HG03439 (cell line): ENCODE data around the gene NPY.

Source experiments
- ATAC-seq: cut with Tn5 transposase; IDR thresholded peaks from one replicate; pipeline ENCODE4 v1.9.1; 2021; ENCODE audit warnings: mild to moderate bottlenecking, moderate library complexity; ENCODE audit not compliant: unreplicated experiment

NPY gene

DNA sequence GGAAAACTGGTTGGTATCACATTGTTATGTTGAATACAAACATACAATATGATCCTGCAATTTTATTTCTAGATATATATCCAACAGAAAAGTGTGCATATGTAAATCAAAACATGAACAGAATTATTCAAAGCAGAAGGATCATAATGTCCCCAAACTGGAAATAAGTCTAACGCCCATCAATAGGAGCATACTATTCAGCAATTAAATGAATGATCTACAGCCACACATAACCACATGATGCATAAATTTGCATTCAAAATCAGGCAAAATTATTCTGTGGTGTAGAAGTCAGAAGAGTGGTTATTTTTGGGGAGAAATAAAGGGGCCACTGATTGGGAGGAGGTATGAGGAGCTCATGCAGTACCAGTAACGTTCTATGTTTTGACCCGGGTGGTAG, 28.6 kb downstream of the NPY start:
- ATAC-seq: no peak

DNA sequence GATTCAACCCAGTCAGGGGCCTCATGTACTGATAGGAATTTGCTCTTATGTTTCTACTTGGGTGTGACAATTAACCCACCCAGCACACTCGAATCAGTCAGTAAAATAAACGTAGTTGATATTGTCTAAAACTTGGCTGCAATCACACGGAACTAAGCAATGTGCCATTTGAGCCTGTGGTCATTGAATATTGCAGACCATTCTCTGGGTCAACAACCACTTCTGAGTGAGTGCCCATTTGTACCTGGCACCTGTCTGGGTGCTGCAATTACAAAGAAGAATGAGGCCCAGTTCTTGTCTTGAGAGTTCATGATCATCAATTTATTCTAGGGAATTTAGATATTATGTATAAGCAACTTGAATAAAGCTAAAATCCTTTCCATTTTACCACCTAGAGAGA, 29.8 kb downstream of the NPY start:
- no peak for ATAC-seq

DNA sequence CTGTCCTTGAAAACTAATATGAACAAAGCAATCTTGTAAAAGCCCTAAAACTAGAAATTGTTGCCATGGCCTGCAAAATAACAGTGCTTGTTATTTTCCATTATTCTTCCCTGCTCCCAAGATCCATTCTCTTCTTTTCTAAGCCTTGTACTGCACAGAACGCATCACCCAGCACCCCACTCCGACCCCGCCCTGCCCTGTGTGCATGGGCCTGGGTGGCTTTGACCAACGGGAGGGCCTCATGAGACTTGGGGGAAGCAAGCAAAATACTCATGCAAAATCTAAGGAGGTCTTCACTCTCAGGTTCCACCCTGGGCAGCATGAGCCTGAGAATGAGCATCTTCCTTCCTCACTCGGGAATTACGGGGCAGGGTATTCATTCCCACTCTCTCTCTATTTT, 32.4 kb downstream of the NPY start:
- ATAC-seq: no peak

DNA sequence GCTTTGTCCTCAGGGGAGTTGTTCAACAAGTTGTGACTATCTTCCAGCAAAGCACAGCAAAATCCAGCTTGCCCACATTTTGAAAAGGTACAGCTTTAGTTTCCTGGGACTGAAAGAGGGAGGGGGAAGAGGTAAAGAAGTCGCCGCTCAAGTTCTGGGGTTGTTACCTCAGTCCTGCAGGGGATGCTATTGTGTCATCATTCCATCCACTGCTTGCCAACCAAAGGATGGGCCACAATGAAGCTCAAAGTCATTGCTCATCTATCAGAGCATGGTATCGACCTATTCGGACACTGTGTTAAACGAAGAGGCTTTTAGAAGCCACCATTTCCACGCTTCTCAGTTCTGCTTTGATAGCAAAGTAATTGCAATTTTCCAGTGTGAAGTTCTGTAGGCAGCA, 34.3 kb downstream of the NPY start:
- no peak for ATAC-seq

DNA sequence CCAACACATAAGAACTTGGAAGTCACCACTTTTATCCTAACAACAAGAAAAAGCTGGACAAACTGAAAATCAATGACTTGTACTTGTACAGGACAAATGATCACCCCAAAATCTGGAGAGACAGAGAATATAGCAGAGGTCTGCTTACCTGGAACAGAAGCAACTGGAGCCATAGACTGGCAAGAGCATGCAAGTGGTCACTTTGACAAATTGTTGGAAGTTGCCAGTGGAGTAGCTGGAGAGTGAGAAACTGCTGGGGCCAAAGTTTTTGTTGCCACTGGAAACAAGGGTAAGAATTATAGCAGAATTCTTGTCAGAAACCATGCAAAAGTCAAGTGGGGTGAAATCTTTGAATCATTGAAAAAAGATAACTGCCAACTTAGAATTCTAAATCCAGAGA, 35.2 kb downstream of the NPY start:
- ATAC-seq: no peak

DNA sequence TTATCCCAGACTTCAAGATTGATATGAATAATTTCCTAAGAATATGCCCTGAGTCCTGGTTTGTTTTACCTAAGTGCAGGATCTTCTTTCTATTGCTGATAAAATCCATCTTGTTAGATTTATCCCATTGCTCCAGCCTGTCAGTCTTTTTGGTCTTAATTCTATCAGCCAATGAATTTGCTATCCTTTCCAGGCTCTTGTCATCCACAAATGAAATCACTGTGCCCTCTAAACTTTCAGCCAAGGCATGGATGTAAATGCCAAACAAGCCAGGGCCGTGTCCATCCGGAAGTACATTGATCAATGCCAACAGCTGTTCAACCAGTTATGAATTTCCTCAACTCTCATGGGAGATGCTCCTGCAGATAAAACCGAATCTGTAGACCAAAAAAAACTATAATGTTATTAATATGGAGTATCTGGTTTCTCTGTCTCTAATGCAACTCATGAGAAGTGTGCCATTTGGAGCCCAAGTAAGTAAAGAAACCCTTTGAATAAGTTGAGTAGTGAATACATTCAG, 40.0 kb downstream of the NPY start:
- ATAC-seq: no peak

DNA sequence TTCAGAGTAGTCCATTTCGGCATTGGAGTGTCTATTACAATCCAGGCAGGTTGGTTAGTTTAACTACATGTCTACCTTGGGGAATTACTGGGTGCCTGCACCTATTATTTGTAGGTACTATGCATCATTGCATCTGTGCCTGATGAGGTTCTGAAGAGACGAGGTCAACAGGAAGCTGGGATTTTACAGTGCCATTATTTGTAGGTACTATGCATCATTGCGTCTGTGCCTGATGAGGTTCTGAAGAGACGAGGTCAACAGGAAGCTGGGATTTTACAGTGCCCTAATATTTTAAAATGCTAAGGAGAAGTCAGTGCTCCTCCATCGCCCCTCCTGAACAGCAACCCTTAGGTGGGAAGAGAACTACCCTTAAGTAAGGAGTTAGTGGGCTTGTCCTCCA, 41.7 kb downstream of the NPY start:
- no peak for ATAC-seq

DNA sequence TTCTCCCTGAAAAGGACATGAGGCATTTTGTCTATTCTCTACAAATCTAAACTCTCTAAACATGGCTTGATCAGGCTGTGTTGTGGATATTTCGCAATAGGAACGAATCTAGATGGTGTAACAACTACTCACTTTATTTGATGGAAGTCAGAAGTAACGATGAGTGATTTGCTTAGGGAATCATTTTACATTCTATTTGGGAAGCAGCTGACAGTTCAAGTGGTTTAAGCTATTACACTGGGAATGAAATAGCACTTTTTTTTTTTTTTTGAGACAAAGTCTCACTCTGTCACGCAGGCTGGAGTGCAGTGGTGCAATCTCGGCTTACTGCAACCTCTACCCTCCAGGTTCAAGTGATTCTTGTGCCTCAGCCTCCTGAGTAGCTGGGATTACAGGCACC, 44.1 kb downstream of the NPY start:
- no peak for ATAC-seq

DNA sequence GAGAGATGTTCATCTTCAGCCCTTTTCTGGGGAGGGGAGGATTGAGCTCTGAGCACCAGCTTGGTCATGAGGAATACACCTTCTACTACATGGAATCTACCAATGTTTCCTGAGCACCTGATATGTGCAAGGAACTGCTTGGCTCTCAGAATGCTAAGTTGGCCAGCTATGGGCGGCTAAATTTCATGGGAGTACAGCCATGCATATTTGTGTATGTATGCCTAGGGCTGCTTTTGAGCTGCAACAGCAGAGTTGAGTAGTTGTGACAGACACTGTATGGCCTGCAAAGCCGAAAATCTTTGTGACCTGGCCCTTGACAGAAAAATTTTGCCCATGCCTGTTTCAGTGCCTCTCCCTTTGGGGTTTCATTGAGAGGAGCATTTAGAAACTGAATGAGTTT, 44.9 kb downstream of the NPY start:
- ATAC-seq: no peak

DNA sequence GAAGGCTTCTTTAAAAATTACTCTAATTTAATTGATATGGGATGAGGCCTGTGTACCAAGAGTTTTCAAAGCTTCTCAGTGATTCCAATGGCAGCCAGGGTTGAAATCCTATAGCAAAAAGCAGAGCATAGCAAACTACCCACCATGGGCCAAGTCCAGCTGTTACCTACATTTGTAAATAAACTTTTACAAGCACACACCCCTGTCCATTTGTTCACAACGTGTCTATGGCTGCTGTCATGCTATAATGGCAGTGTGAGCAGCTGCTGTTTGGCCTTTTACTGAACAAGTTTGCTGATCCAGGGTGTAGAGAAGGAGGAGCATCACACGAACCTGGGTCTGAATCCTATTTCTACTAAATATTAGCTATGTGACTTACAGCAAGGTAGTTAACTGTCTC, 50.0 kb downstream of the NPY start:
- ATAC-seq: no peak

DNA sequence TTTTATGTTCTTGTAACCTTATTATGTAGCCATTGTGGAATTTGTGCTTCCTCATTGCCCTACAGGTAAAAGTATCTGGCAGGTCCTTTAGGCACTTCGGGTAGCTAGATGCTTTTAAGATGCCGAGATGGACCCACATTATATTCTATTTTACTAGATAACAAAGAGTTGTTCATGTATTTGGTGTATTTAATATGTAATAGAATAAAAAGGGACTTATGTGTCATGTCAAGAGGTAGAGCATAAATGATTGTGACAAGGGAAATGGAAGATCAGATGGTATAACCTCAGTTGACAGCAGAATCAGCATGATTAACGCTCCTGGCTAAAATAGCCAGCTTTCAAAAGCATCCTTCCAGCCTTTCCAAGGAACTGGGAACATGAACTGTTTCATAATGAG, 50.6 kb downstream of the NPY start:
- ATAC-seq: no peak

DNA sequence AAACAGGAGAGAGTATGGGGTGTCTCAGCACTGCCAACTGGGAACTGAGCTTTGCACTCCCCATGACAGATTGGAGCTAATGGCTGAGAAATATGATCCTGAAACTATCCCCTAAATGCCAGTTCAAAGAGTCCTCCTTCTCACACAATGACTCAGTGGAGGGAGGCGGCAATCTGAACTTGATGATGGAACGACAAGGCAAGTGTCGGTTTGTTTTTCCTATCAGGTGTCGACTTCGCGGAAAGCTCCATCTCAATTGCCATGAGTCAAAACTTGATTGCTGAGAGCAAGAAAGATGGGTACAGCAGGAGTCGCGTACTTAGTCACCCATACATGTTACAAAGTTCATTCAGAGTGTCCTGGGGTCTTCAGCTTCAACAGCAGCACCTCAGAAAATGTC, 52.5 kb downstream of the NPY start:
- no peak for ATAC-seq

DNA sequence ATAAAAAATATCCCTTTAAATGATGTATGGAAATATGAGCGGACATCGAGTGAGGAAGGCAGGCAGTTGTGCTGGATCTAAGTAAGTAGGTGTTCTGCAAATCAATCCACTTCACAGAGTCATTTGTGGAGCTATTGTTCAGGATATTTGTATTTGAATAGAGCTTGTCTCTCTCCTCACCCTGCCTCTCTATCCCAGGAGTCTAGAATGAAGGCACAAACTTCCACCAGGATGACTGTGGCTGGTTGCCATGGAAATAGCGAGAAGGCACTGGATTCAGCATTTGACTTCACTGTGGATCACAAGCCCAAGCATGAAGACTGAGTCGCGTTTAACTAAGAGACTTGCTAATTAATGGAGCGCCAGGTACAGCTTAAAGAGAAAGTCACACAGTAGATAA, 53.2 kb downstream of the NPY start:
- ATAC-seq: no peak

DNA sequence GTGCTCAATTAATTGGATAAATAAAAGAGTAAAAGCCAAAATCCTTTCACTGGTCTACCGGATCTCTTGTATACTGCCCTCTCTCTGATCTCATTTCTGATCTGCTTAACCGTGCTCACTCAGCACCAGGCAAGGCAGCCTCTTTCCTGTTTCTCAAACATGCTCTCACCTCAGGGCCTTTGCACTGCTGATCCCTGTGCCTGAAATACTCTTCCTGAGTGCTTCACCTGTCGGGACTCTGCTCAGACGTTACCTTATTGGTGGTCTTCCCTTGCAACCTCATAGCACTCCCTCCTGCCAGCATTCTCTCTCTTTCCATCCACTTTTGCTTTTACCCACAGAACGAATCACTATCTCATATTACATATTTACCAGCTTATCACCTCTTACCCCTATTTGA, 55.6 kb downstream of the NPY start:
- ATAC-seq: no peak

DNA sequence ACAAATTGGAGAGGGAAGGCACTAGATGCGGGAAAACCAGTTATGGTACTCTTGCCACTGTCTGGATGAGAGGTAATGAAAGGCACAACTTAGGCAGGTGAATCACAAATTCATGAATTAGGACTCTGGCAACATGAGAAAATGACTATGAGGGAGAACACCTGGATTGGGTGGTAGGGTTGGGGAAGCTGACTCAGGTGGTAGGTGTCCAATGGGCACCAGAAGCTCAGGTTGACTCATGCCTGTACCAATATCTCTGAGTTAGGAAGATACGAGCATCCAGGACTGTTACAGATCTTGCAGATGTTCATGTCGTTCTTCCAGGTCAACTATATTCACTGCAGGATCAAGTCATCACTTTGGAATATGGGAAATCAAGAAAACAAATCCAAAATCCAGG, 56.7 kb downstream of the NPY start:
- ATAC-seq: no peak
